Measurements from ENCODE around the gene LRCH3.
"Not testable (repeated sequence)": the region's sequence is repeated elsewhere in the genome, so short reads cannot be mapped to it uniquely, and the experiment has no call there.

Gene LRCH3

GRCh38 chr3:197882586-197882985 is 91.5 kb downstream of the LRCH3 start:
- Histone ChIP-seq H3K27ac (ENCODE audit: low read length) (no peak overlapping the region), H2AFZ (ENCODE audit: low read depth, low read length) (no peak overlapping the region), H4K20me1 (ENCODE audit: insufficient read depth, low read length) (no peaks in the 10 kb centered on the region), H3K36me3 (ENCODE audit: insufficient read depth, low read length) (peaks cover 30% of the 10 kb centered on the region), H3K4me2 (ENCODE audit: insufficient read depth, low read length) (no peak overlapping the region), H3K4me3 (ENCODE audit: low read depth in 1 of 2, low read length in 2 of 2) (no peak overlapping the region), H3K9ac (ENCODE audit: low read depth, low read length) (no peak overlapping the region), H3K27me3 (ENCODE audit: insufficient read depth, low read length, poor library complexity) (no peaks in the 10 kb centered on the region), H3K79me2 (ENCODE audit: insufficient read depth, low read length) (no peaks in the 10 kb centered on the region), H3K4me1 (ENCODE audit: insufficient read depth, low read length) (no peaks in the 10 kb centered on the region), H3K9me3 (ENCODE audit: insufficient read depth, low read length, severe bottlenecking) (no peaks in the 10 kb centered on the region)
- DNase-seq (no peak), ATAC-seq (ENCODE audit: insufficient read depth, low read depth) (no peak)
- TF ChIP-seq CTCF (IDR thresholded peaks at IDR 0.05; ENCODE audit: borderline replicate concordance, extremely low read depth, low read length, poor library complexity, severe bottlenecking) (no peak), EZH2 (IDR thresholded peaks at IDR 0.05; ENCODE audit: borderline replicate concordance, low read depth, low read length, severe bottlenecking) (no peak)

- TF ChIP-seq CTCF (IDR thresholded peaks at IDR 0.05; ENCODE audit: borderline replicate concordance, extremely low read depth, low read length, poor library complexity, severe bottlenecking) (no peak), EZH2 (IDR thresholded peaks at IDR 0.05; ENCODE audit: borderline replicate concordance, low read depth, low read length, severe bottlenecking) (no peak)
- Histone ChIP-seq H2AFZ (ENCODE audit: low read depth, low read length) (no peak overlapping the region), H3K9me3 (ENCODE audit: insufficient read depth, low read length, severe bottlenecking) (no peaks in the 10 kb centered on the region), H3K4me3 (ENCODE audit: low read depth in 1 of 2, low read length in 2 of 2) (no peak overlapping the region), H3K4me2 (ENCODE audit: insufficient read depth, low read length) (no peak overlapping the region), H3K36me3 (ENCODE audit: insufficient read depth, low read length) (peaks cover 26% of the 10 kb centered on the region), H3K9ac (ENCODE audit: low read depth, low read length) (no peak overlapping the region), H4K20me1 (ENCODE audit: insufficient read depth, low read length) (no peaks in the 10 kb centered on the region), H3K79me2 (ENCODE audit: insufficient read depth, low read length) (no peaks in the 10 kb centered on the region), H3K27ac (ENCODE audit: low read length) (no peak overlapping the region), H3K27me3 (ENCODE audit: insufficient read depth, low read length, poor library complexity) (no peaks in the 10 kb centered on the region), H3K4me1 (ENCODE audit: insufficient read depth, low read length) (no peaks in the 10 kb centered on the region)
- no peak for DNase-seq
- ATAC-seq (ENCODE audit: insufficient read depth, low read depth): no peak
Measured at GRCh38 chr3:197883541-197883940, 92.5 kb downstream of the LRCH3 start.

GRCh38 chr3:197884330-197884729 is 93.3 kb downstream of the LRCH3 start:
- H3K4me2 ChIP-seq (ENCODE audit: insufficient read depth, low read length); H3K4me1 ChIP-seq (ENCODE audit: insufficient read depth, low read length); H3K27me3 ChIP-seq (ENCODE audit: insufficient read depth, low read length, poor library complexity); H3K9me3 ChIP-seq (ENCODE audit: insufficient read depth, low read length, severe bottlenecking); H2AFZ ChIP-seq (ENCODE audit: low read depth, low read length); H3K27ac ChIP-seq (ENCODE audit: low read length); ATAC-seq (ENCODE audit: insufficient read depth, low read depth); H3K79me2 ChIP-seq (ENCODE audit: insufficient read depth, low read length); DNase-seq; H3K4me3 ChIP-seq (ENCODE audit: low read depth in 1 of 2, low read length in 2 of 2); H4K20me1 ChIP-seq (ENCODE audit: insufficient read depth, low read length); H3K9ac ChIP-seq (ENCODE audit: low read depth, low read length): not testable (repeated sequence)
- H3K36me3 ChIP-seq (ENCODE audit: insufficient read depth, low read length): peaks cover 26% of the 10 kb centered on the region

GRCh38 chr3:197886052-197886451 is 95.0 kb downstream of the LRCH3 start:
- ATAC-seq (ENCODE audit: insufficient read depth, low read depth); H3K9ac ChIP-seq (ENCODE audit: low read depth, low read length): not testable (repeated sequence)

GRCh38 chr3:197887430-197888053 is 96.5 kb downstream of the LRCH3 start:
- not testable (repeated sequence) for H3K4me2 ChIP-seq (ENCODE audit: insufficient read depth, low read length); H3K79me2 ChIP-seq (ENCODE audit: insufficient read depth, low read length); H2AFZ ChIP-seq (ENCODE audit: low read depth, low read length); ATAC-seq (ENCODE audit: insufficient read depth, low read depth); H3K4me1 ChIP-seq (ENCODE audit: insufficient read depth, low read length); H3K27ac ChIP-seq (ENCODE audit: low read length); H3K4me3 ChIP-seq (ENCODE audit: low read depth in 1 of 2, low read length in 2 of 2); H4K20me1 ChIP-seq (ENCODE audit: insufficient read depth, low read length); H3K27me3 ChIP-seq (ENCODE audit: insufficient read depth, low read length, poor library complexity); H3K9ac ChIP-seq (ENCODE audit: low read depth, low read length); H3K9me3 ChIP-seq (ENCODE audit: insufficient read depth, low read length, severe bottlenecking); DNase-seq
- H3K36me3 ChIP-seq (ENCODE audit: insufficient read depth, low read length): peaks cover 16% of the 10 kb centered on the region

More at GRCh38 chr3:197886052-197886451, 95.0 kb downstream of the LRCH3 start:
- H3K9me3 ChIP-seq (ENCODE audit: insufficient read depth, low read length, severe bottlenecking); DNase-seq; H3K27ac ChIP-seq (ENCODE audit: low read length); H3K27me3 ChIP-seq (ENCODE audit: insufficient read depth, low read length, poor library complexity); H2AFZ ChIP-seq (ENCODE audit: low read depth, low read length); H4K20me1 ChIP-seq (ENCODE audit: insufficient read depth, low read length); H3K4me3 ChIP-seq (ENCODE audit: low read depth in 1 of 2, low read length in 2 of 2); H3K4me1 ChIP-seq (ENCODE audit: insufficient read depth, low read length); H3K4me2 ChIP-seq (ENCODE audit: insufficient read depth, low read length); H3K79me2 ChIP-seq (ENCODE audit: insufficient read depth, low read length): not testable (repeated sequence)
- peaks cover 19% of the 10 kb centered on the region for H3K36me3 ChIP-seq (ENCODE audit: insufficient read depth, low read length)
